Sigmoid colon (tissue), 7 donors: ENCODE data around the gene RTBDN. TPM values are rescaled to one million over a fixed set of nuclear protein-coding genes. Genes with fewer than 3 reads are reported as not detected.

Experiments used
- DNase-seq: peaks from one replicate; pipeline ENCODE4 v3.0.0-alpha.2; 2019
- H3K27ac ChIP-seq, 4 donors: fragments of 200-600 bp; sonication (generic); one replicate each; pipeline ENCODE4 v1.5.1; 2016 to 2019; ENCODE audit warnings: mild to moderate bottlenecking in 1 of 4
- H3K27me3 ChIP-seq, 3 donors: fragments of 200-600 bp; sonication (generic); one replicate each; pipeline ENCODE4 v1.5.1; 2019; ENCODE audit warnings: mild to moderate bottlenecking in 1 of 3
- H3K36me3 ChIP-seq, 4 donors: fragments of 200-600 bp; sonication (generic); one replicate each; pipeline ENCODE4 v1.5.1; 2016 to 2019
- H3K4me1 ChIP-seq, 4 donors: fragments of 200-600 bp; sonication (generic); one replicate each; pipeline ENCODE4 v1.5.1; 2017 to 2019
- H3K4me3 ChIP-seq, 4 donors: fragments of 200-600 bp; sonication (generic); one replicate each; pipeline ENCODE4 v1.5.1; 2017 to 2019; ENCODE audit warnings: mild to moderate bottlenecking in 2 of 4, moderate library complexity in 1 of 4
- H3K9me3 ChIP-seq, 4 donors: fragments of 200-600 bp in 3 of 4; sonication (generic) in 3 of 4; one replicate each; pipeline versions ENCODE4 v1.5.1 to v1.6.1; 2013 to 2019
- EP300 ChIP-seq, 4 donors: sonication (generic); formaldehyde crosslinking; IDR thresholded peaks; one replicate each; pipeline ENCODE4 v1.6.1; 2017; ENCODE audit warnings: antibody characterized with exemption in 4 of 4
- POLR2A ChIP-seq, 2 donors: fragments of 450-650 bp; IDR thresholded peaks; one replicate each; pipeline ENCODE4 v1.6.1; 2016; ENCODE audit warnings: antibody characterized with exemption in 2 of 2, mild to moderate bottlenecking in 2 of 2, moderate library complexity in 2 of 2
- POLR2AphosphoS5 ChIP-seq, 4 donors: sonication (generic); formaldehyde crosslinking; IDR thresholded peaks; one replicate each; pipeline ENCODE4 v1.6.1; 2017; ENCODE audit warnings: antibody characterized with exemption in 4 of 4
- WGBS, 2 donors: extraction: QIAGEN DNeasy Blood & Tissue Kit; methylation state at CpG; one replicate each; pipeline ENCODE4 v1.1.7; 2013; 5-methylcytosine and 5-hydroxymethylcytosine counted together
- intact Hi-C: fragments of 100-400 bp; cut with DNase I; formaldehyde crosslinking; loops from one replicate; pipeline ENCODE4 v1.15.1; 2023
- polyA plus RNA-seq, 3 donors: library from polyadenylated mRNA; stranded (reverse); fragments of 200-250 nt; gene quantifications; one replicate each; pipeline ENCODE4 v1.2.3, GENCODE V29; 2013
- total RNA-seq, 4 donors: library from RNA; depleted of rRNA; stranded (reverse); fragments of >200 nt; gene quantifications; one replicate each; pipeline ENCODE4 v1.1.0, GENCODE V29; 2016
- TF ChIP-seq, protein P1 (sequence below), 4 experiments: fragments of 450-650 bp in 3 of 4; fragments of 200-600 bp in 1 of 4; IDR thresholded peaks; one replicate each; pipeline ENCODE4 v1.5.1; 2016 to 2019; ENCODE audit warnings: antibody characterized with exemption in 4 of 4, mild to moderate bottlenecking in 3 of 4, moderate library complexity in 2 of 4
- donor health status: healthy with polysubstance abuse.
- donor health status: Bipolar disorder and iron deficiency.
- donor health status: healthy.

Gene RTBDN
- total and polyA plus RNA-seq, 7 donors = 0.82 to 1.8 (median 0.83) TPM; not detected in 4

DNA sequence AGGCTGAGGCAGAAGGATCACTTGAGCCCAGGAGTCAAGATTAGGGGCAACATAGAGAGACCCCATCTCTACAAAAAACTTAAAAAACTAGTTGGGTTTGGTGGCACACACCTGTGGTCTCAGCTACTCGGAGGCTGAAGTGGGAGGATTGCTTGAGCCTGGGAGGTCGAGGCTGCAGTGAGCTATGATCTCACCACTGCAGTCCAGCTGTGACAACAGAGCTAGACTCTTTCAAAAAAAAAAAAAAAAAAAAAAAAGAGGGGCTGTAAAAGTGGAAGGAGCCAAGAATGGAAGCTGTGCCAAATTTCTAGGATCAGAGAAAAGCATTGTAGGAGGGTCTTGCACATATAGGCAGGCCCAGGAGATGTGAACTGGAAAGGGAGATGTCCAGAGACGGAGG is 37.3 kb upstream of the RTBDN start:
- no peaks in the 10 kb centered on the region for H3K9me3 ChIP-seq
- peaks cover 0 to 13% (median 11%) of the 10 kb centered on the region in 3 donors for H3K27me3 ChIP-seq
- peaks cover 0 to 23% (median 6%) of the 10 kb centered on the region in 4 donors for H3K36me3 ChIP-seq
- H3K27ac ChIP-seq = no peak overlapping the region
- intact Hi-C loops = no loop called here
- WGBS, 2 donors = 65 to 81% methylated on average over 3 of the region's 3 CpGs
- TF ChIP-seq, protein P1, sequence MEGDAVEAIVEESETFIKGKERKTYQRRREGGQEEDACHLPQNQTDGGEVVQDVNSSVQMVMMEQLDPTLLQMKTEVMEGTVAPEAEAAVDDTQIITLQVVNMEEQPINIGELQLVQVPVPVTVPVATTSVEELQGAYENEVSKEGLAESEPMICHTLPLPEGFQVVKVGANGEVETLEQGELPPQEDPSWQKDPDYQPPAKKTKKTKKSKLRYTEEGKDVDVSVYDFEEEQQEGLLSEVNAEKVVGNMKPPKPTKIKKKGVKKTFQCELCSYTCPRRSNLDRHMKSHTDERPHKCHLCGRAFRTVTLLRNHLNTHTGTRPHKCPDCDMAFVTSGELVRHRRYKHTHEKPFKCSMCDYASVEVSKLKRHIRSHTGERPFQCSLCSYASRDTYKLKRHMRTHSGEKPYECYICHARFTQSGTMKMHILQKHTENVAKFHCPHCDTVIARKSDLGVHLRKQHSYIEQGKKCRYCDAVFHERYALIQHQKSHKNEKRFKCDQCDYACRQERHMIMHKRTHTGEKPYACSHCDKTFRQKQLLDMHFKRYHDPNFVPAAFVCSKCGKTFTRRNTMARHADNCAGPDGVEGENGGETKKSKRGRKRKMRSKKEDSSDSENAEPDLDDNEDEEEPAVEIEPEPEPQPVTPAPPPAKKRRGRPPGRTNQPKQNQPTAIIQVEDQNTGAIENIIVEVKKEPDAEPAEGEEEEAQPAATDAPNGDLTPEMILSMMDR (IDR thresholded peaks at IDR 0.05) = no peak
- TF ChIP-seq POLR2AphosphoS5 (IDR thresholded peaks at IDR 0.05) (no peak), POLR2A (IDR thresholded peaks at IDR 0.05) (no peak), EP300 (IDR thresholded peaks at IDR 0.05) (no peak)
- H3K4me1 ChIP-seq = peaks cover 0 to 12% (median 9%) of the 10 kb centered on the region in 4 donors
- no peak overlapping the region for H3K4me3 ChIP-seq
- DNase-seq = no peak

DNA sequence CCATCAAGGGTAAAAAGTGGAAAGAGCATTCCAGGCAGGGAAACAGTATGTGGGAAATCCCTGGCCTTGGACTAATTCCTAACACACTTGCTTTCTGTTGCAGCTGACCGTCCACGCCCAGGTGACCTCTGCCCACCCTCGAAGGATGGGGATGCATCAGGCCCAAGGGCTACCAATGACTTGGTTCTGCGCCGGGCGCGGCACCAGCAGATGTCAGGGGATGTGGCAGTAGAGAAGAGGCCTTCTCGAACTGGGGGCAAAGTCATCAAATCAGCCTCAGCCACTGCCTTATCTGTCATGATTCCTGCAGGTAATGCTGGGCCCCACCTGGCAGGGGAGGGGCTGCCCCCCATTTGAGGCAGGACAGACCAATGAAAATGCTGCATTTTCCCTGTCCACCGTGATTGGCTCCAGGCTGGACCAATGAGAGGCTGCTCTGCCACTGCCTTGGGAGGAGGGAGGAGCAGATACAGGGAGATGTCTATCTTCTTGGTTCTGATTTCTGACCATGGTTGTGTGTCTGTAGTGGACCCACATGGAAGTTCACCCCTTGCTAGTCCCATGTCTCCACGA is 34.2 kb upstream of the RTBDN start:
- no peak for DNase-seq
- peaks cover 0 to 13% (median 11%) of the 10 kb centered on the region in 3 donors for H3K27me3 ChIP-seq
- H3K4me1 ChIP-seq = peaks cover 0 to 12% (median 9%) of the 10 kb centered on the region in 4 donors
- no peaks in the 10 kb centered on the region for H3K9me3 ChIP-seq
- 78 to 91% methylated on average over 10 of the region's 10 CpGs for WGBS, 2 donors
- no peak overlapping the region for H3K4me3 ChIP-seq
- intact Hi-C loops = no loop called here
- TF ChIP-seq POLR2A (IDR thresholded peaks at IDR 0.05) (no peak), POLR2AphosphoS5 (IDR thresholded peaks at IDR 0.05) (no peak), EP300 (IDR thresholded peaks at IDR 0.05) (no peak)
- TF ChIP-seq, protein P1 (IDR thresholded peaks at IDR 0.05) = no peak
- H3K36me3 ChIP-seq = no peaks in the 10 kb centered on the region
- H3K27ac ChIP-seq = no peak overlapping the region

DNA sequence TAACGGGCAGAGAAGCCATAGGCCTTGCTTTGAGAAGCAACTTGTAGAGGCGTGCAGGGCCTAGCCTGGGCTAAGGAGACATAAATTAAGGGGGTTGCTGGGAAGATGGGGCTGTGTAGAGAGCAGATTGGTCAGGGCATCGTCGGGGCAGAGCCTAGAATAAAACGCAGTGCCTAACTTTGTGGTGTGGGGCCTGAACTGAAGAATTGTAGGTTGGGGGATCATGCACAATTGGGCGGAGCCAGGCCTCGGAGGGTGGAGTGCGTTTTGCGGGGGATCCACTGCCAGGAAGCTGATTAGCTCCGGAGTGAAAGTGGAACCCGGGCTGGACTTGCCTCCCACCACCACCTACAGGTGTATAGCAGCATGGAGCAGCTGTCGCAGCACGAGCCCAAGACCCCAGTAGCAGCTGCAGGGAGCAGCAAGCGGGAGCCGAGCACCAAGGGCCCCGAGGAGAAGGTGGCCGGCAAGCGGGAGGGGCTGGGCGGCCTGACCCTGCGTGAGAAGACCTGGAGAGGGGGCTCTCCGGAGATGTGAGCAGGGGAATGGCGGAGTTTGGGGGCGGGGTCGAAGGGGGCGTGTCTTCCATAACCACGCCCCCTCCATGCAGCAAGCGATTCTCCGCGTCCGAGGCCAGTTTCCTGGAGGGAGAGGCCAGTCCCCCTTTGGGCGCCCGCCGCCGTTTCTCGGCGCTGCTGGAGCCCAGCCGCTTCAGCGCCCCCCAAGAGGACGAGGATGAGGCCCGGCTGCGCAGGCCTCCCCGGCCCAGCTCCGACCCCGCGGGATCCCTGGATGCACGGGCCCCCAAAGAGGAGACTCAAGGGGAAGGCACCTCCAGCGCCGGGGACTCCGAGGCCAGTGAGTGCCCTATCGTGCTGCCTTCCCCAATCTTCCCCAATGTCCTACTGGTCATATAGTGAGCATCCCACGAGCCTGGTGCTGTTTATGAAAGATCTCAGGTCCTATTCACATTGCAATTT is 33.0 kb upstream of the RTBDN start:
- no peak for TF ChIP-seq EP300 (IDR thresholded peaks at IDR 0.05)
- Histone ChIP-seq H3K27ac (no peak overlapping the region), H3K27me3 (peaks cover 0 to 13% (median 11%) of the 10 kb centered on the region in 3 donors), H3K9me3 (no peaks in the 10 kb centered on the region), H3K4me1 (peaks cover 0 to 12% (median 9%) of the 10 kb centered on the region in 4 donors), H3K36me3 (no peaks in the 10 kb centered on the region), H3K4me3 (peak overlapping the region in 3 of 4 donors; percentile 24 to 49 (median 44))
- WGBS, 2 donors = 5 to 6% methylated on average over 51 of the region's 51 CpGs
- intact Hi-C loops = no loop called here
- no peak for DNase-seq

DNA sequence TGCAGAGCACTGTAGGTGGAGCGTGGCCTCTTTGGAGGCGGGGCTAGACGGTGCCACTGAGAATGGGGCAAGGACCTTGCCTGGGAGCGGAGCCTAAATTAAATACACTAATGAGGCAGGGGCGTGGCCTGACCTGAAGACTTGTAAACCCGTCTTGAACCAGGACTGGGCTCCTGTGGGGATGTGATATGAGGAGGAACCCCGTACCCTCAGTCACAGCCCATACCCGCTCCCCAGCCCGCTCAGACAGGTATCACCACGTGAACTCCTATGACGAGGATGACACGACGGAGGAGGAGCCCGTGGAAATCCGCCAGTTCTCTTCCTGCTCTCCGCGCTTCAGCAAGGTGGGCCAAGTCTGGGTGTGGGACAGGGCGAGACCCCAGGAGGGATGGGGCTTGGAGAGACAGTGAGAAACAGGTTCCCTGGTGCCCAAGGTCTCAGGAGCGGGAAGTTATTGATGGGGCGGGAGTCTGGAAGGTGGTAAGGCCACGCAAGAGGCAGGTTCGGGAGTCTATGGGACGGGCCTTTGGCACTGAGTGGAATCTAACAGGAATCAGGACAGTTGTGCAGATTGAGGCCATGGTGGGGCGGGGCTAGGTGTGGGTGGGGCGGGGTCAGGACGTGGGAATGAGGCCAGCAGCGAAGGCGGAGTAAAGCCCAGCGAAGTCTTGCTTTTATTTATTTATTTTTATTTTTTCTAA is 32.2 kb upstream of the RTBDN start:
- TF ChIP-seq POLR2A (IDR thresholded peaks at IDR 0.05) = no peak
- TF ChIP-seq, protein P1 (IDR thresholded peaks at IDR 0.05) = no peak
- TF ChIP-seq POLR2AphosphoS5 (IDR thresholded peaks at IDR 0.05) = no peak
- TF ChIP-seq EP300 (IDR thresholded peaks at IDR 0.05) = no peak
- no peak overlapping the region for H3K4me3 ChIP-seq
- H3K27ac ChIP-seq = no peak overlapping the region
- H3K27me3 ChIP-seq = peaks cover 0 to 13% (median 11%) of the 10 kb centered on the region in 3 donors
- DNase-seq = no peak
- H3K9me3 ChIP-seq = no peaks in the 10 kb centered on the region
- H3K4me1 ChIP-seq = peaks cover 0 to 12% (median 9%) of the 10 kb centered on the region in 4 donors
- no peaks in the 10 kb centered on the region for H3K36me3 ChIP-seq
- intact Hi-C loops = no loop called here
- WGBS, 2 donors = 66 to 85% methylated on average over 29 of the region's 29 CpGs
